D341Med (cell line): Measurements from ENCODE around the gene SIGLEC6.

ENCODE experiments used
- DNase-seq: peaks from one replicate; pipeline ENCODE4 v3.0.0; 2012; ENCODE audit warnings: low spot score

Gene SIGLEC6

GRCh38 chr19:51531349-51532315, at the start of gene SIGLEC6:
SIGLEC6 (minus strand) TSS chr19:51531670; CDS start chr19:51531648, 22 bp downstream.
- DNase-seq, result no peak

DNA sequence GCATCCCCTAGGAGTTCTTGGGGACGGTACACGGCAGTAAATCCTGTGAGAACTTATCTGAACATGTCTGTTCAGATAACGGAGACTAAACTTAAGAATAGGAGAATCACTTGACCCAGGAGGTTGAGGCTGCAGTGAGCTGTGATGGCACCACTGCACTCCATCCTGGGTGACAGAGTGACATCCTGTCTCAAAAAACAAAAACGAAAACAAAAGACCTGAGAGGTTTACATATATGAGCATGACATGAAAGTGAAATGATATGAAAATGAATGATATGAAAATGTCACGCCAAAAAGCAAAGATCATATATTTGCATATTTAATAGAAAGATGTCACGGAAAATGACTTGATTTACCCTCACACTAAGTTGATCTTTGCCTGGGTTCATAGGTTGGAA, 45.4 kb upstream of the SIGLEC6 start:
- DNase-seq, result no peak

DNA sequence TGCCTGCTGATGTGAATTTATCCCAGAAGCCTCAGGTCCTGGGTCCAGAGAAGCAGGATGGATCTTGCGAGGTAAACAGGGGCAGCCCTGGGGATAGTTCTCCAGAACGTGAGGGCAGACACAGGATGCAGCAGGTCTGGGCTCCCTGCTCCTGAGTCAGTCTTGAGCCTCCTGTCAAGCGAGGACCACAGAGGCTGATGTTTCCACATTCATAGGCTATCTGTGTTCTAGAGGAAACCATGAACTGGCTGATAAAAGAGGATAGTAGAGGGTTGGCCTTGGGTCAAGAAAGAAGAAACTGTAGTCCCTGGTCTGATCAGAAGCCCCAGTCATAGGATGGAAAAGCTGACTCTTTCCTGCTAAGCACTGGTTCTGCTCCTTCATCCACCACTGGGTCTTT, 41.9 kb upstream of the SIGLEC6 start:
- DNase-seq, result no peak

DNA sequence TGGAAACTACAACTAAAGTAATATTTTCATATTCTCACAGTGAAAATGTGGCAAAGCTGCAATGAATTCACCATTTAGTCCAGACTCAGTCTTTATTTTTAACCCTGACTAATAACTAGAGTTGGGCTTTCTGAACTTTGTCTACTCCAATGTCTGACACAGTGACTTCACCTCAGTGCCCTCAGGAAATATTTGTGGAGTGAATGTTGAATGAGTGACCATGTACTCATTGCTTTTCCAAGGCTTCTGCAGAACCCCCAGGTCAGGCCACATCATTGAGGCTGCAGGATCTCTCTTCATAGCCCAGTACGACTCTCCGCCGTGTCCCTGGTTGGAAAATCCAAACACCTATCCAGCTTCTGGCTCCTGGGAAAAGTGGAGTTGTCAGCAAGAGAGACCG, 41.4 kb upstream of the SIGLEC6 start:
- DNase-seq, result no peak

- no peak for DNase-seq
Observed at GRCh38 chr19:51572410-51572809, 40.9 kb upstream of the SIGLEC6 start.

DNA sequence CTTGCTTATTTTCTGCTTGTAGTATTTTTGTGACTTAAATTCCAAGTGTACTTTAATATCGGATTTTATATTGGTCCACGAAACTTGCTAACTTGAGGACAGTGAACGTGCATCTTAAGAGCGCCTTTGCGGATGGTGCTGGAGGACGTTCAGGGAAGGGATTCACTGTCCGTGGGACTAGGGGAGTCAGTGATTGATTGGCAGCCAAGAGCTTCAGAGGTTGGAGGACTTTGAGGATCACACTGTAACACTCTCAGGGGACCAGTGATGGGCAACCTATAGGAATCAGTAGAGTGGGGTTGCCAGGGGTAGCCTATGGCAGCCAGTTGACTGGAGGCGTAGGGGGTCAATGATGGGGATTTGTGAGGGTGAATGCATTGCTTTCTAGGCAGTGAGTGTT, 40.1 kb upstream of the SIGLEC6 start:
- no peak for DNase-seq

DNA sequence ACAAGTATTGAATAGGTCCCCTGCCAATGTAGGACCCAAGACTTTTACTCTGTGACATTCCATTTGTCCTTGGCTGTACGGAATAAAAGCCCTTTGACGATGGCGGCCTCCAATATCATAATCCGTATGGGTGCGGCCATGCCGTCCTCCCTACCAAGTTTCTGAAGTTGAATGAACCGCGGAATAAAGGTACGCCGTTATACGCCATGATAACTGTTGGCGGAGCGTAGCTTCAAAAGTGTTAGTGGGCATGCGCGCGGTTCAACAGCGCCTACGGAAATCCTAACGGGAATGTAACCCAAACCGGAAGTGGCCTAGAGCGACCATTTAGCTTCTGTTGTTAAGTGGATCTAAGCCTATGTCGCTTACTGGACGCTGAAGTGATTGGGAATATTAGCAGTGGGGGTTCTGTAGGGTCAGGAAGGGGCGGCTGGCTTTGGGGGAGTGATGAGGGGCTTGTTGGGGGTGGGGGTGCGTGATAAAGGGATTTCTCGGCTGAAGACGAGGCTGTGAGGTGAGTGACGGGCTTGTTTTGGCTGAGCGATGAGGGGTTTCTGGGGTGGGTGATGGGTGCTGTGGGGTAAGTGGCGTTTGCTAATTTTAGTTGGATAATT, 39.6 kb upstream of the SIGLEC6 start, which contains the start of gene ZNF175:
Gene ZNF175, plus strand, starts transcription at position 322 of the 614 bp plus-strand sequence. CDS start 2,047 bp downstream, outside the sequence.
- peak; percentile 89 for DNase-seq

DNA sequence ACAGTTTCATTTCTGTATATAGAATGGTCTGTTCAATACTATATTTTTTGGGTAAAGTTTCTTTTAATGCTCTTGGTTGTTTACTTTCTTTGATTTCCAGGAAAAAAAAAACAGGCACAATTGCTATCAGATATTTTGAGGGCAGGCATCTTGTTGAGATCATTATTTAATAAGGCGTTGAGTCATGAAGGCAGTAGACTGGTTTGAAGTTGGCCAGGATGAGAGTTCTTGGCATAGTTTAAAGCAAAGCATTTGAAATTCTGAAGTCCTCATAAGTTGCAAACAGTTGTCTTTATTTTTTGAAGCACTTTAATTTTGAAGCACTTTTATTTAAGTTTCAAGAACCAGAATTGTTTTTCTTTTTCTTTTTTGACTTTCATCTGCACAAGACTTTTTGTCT, 37.0 kb upstream of the SIGLEC6 start:
- DNase-seq, result no peak

DNA sequence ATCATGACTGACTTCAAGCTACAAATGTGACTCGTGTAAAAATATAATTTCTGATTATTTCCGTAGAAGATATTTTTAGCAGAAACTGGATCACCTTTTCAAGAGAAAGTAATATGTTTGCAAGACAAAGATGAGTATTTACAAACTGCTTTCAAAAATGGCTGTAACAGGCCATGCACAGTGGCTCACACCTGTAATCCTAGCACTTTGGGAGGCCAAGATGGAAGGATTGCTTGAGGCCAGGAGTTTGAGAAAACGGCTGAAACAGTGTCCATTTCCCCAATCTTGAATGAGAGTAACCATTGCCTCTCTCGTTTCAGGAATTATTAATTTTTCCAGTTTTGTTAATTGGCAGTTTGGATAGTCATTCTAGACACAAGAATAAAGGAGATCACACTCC, 36.1 kb upstream of the SIGLEC6 start:
- DNase-seq, result no peak

GRCh38 chr19:51566489-51567100, 35.1 kb upstream of the SIGLEC6 start:
- DNase-seq, result no peak

DNA sequence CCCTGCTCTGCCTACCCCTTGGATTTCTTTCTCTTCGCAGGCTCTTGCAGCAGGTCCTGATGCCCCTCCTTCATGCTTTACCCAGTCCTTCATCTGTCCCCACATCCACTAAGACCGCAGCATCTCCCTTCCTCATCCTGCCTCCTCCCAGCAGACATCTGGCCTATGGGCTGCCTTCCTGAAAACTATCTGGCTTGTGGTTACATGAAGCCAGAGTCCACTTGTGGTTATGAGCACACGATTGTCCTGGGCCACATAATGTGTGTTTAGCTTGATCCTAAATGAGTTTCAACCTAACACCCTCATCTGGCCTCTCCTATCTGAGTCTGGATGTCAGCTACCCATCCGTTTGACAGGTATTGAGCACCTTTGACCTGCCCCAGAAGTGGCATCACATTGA, 34.1 kb upstream of the SIGLEC6 start:
- DNase-seq, result no peak

- no peak for DNase-seq
Observed at GRCh38 chr19:51564791-51565190, 33.3 kb upstream of the SIGLEC6 start.

- no peak for DNase-seq
Observed at GRCh38 chr19:51560339-51560738, 28.9 kb upstream of the SIGLEC6 start.

- DNase-seq, result no peak
Observed at GRCh38 chr19:51559240-51559639, 27.8 kb upstream of the SIGLEC6 start.

GRCh38 chr19:51552996-51553725, 21.7 kb upstream of the SIGLEC6 start:
- peak; percentile 50 for DNase-seq

DNA sequence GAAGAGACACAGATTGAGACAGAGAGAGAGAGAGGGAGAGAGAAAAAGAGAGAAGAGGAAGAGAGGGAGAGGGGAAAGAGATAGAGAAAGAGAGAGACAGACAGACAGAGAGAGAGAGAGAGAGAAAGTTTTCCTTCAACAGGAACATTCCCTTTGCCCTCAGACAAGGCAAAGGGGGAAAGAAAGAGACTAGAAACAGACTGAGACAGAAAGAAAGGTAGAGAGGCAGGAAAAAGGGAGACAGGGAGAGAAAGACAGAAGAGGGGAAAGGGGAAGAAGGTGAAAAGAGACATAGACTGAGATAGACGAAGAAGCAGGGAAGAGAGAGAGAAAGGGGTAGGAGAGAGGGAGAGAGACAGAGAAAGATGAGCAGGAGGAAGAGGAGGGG, 21.1 kb upstream of the SIGLEC6 start:
- no peak for DNase-seq

DNA sequence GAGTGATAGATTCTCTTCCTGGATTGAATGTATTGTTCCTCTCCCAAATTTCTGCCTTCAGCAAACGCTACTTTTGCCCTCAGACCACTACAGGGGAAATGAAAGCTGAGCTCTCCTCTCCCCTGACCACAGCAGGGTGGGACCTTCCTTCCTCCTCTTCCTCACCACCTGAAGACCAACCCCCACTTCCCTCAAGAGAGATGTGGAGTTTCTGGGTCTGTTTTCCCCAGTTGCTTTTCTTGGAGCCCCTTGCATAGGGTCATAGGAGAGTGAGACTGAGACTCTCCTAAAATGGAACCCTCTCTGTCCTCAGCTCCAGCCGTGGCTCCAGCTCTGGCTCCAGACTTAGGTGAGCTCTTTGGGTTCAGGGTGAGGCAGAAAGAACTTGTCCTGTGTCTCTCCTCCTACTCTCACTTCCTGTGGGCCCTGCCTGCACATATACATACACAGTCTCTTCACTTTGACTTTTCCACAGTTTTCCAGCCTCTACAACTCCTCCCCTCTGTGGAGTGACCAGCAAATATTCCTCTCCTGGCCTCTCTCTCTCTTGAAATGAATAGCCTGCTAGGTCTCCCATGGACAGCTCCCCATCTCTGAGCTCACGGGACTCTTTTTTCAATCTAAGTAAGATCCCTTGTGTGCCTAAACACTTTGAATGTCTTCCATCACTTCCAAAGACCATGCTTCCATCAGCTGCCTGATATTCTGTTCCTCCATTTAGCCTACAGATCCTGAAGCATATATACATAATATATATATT, 20.4 kb upstream of the SIGLEC6 start:
- no peak for DNase-seq

- DNase-seq, result peak; percentile 25
Observed at GRCh38 chr19:51550848-51551672, 19.6 kb upstream of the SIGLEC6 start.

GRCh38 chr19:51549533-51550324, 18.3 kb upstream of the SIGLEC6 start:
- DNase-seq, result no peak

DNA sequence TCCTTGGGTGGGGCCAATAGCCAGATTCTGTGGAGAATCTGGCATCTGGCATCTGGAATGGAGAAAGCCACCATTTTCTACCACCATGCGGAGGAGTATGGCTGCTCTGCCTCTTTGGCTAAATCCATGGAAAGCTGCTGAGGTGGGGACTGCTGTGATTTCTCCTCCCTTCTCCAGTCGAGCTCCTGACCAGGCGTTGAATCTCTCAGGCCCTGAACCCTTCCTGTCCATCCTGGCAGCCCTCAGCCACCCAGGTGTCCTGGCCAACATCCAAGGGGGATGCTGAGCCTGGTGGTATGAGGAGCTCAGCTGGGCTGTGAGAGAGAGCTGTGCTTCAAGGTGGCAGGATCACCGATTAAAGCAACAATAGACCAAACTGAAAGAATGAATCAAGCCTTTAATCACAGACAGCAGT, 17.4 kb upstream of the SIGLEC6 start:
- no peak for DNase-seq
